ENCODE results near the gene RNH1.

RNH1 gene
- 116 reads per million, percentile 85 among the genes with 10 or more reads in this experiment for total RNA-seq

DNA sequence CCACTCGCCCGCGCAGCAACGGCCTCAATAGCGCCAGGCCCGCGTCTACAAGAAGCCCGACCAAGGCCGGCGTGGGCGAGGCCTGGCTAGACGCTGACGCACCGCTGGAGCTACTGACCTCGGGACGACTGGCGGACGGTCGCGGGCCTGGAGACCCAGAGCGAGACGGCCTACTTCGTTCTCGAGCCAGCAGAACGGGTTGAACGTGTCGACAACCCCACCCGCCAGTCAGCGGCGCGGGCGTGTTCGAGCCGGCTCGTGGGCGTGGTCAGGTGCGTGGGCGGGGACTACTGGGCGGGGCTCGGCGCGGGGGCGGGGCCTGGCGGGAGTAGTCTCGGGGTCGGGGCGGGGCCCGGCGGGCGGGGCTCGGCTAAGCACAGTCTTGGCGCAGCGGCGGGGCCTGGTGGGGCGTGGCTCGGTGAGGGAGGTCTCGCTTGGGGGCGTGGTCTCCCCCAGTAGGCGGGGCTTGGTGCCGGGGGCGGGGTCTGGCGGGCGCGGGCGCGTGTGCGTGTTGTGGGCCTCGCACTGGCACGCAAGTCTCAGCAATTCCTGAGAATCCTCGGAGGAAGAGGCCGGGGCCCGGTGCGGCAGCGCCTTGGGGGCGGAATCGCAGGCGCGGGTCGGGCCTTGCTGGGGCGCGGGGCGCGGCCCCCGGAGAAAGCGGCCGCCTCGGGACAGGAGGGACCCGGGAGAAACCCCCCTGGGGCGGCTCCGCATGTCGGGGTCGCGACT is at the start of gene RNH1:
RNH1 (minus strand) TSS at position 248 of the 732 bp plus-strand sequence. CDS start 5,080 bp downstream, outside the sequence.
- peak; percentile 99 for DNase-seq

- no peak for DNase-seq
Measured at GRCh38 chr11:555780-556661, 49.0 kb upstream of the RNH1 start.

DNA sequence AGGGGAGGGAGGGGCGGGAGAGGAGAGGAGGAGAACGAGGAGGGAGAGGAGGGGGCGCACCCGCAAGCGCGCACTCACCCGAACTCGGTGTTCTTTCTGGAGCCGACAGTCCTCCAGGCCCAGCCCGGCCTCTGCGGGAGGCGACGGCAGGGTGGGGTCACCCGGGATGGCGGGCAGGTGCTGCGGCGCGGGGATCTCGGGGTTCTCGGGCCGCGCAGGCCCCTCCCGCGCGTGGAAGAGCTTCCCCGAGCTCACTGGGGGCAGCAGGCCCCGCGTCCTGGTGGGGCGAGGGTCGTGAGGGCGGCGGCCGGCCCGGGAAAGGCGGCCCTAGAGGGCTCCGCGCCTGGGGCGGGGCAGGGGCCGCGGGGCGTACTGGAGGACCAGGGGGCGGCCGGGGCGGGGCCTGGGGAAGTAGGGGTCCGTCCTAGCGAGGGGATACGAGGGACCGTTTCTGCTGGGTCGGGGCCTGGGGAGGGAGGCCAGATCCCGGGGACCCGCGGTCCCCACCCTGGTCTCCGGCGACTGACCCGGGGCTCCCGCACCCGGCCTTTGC is 48.3 kb upstream of the RNH1 start:
- no peak for DNase-seq

DNA sequence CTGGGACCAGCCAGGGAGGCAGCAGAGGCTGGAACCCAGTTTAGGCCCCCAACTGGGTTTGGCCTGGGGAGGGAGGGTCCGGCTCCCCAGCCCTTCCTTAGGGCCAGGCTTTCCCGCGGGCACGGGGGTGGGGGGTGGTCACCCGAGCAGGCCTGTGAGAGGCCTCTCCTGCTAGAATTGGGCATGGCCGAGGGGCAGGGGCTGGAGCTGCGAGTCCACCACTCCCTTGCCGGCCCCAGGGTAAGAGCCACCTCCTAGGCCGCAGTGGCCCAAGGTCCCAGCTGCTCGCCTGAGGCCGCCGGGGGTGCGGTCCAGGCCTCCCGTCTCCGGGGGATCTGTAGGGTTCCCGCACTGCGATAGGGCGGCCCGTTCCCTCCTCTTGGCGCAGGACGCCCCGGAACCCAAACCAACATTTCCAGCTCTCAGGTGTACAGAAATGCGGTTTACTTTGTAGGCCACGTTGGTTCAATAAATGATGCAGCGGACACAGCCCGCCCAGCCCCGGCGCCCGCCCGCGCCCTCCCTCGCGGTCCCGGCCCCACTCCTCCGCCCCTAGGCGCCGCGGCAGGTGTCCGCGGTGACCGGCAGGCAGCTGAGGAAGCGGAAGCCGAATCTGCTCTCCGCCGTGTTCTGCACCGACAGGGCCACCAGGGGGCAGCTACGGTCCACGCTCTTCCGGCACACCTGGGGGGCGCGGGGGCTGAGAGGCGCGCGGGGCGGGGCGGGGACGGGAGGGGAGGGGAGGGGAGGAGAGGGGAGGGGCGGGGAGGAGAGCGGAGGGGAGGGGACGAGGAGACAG is 47.6 kb upstream of the RNH1 start:
- peak; percentile 76 for DNase-seq

- no peak for DNase-seq
Measured at GRCh38 chr11:553988-554340, 46.9 kb upstream of the RNH1 start.

- no peak for DNase-seq
Measured at GRCh38 chr11:553083-553987, 46.3 kb upstream of the RNH1 start.

- no peak for DNase-seq
Measured at GRCh38 chr11:551596-551995, 44.6 kb upstream of the RNH1 start.

DNA sequence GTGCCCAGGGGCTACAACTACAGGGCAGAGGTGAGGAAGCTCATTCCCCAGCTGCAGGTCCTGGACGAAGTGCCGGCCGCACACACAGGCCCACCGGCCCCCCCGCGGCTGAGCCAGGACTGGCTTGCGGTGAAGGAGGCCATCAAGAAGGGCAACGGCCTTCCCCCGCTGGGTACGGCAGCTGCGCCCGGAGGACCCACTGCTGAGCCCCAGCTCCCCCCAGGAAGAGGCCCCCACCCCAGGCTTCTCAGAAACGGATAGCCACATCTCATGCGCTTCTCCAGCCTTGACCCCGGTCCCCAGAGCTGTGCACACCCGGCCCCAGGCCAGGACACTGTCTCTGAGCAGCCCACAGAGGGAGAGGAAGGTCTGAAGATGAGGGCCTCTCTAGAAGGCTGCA is 44.1 kb upstream of the RNH1 start:
- DNase-seq: no peak

DNA sequence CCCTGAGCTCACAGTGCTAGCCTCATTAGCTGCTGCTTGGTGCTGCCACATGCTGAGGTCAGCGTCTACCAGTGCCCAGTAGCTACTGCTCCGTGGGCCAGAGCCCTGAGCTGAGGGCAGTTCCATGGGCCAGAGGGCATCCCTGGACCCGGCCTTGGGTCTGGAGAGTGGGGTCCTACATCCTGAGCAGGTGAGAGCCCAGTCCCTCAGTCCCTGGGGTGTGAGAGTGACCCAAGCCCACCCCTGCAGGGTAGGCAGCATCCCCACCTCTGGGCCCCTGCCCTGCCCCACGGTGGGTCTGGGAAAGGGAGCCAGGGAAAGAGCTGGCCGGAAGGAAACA is 43.7 kb upstream of the RNH1 start:
- no peak for DNase-seq

DNA sequence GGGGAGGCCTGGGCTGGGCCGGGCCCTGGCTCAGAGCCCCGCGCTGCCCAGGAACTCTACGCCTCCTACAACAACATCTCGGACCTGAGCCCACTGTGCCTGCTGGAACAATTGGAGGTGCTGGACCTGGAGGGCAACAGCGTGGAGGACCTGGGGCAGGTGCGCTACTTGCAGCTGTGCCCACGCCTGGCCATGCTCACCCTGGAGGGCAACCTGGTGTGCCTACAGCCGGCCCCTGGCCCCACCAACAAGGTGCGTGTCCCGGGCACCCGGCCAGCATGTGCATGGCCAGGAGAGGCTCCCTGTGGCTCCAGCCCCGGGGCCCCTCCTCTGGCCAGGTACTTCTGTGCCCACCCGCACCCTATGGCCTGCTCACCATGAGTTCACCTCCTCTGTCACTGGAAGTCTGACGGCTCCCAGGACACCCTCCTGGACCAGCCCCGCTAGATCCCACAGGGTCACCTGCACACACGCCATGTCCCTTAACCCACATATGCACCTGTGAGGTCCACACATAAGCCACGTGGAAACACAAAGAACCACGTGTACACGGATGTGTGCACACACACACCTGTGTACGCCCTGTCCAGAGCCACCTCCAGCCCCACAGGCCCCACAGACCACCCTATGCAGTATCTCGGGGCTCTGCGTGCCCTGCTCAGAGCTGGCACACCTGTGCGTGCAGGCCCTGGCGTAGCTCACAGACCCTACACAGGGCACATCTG is 43.1 kb upstream of the RNH1 start:
- no peak for DNase-seq

DNA sequence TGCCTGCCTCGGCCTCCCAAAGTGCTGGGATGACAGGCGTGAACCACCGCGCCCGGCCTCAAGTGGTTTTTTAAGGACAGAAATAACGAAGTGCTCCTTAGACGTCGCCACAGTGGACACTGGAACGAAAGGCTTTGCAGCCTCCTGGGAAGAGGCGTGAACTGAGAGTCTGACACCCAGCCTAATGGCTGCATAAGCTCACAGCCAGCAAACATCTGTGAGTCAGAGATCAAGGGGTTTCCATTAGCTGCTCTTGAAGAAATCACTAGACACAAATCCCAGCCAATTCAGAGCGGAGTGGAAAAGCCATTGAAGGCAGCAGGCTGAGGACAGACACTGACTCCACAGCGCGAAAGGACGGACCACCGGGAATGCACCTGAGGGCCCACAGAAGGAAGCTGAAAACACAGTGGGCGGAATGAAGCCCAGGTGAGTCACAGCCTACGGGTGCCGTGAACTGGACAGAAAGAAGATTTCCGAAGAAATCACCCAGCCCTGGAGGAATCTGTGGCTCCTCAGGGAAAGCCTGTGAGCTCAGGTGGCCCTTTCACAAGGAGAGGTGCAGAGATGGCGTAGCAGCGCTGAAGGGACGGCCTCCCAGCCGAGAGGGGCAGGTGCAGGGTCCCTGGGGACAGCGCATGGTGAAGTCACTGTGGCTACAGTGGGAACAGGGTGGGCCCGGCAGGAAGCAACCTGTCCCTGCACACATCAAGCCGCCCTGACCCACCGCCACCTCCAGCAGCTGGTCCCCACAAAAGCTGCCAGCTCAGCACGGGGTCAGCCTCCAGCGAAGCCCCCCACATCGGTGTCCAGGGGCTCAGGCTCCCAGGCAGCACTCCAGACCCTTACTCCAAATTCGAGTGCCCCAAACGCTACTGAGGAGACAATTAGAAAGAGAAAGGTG is 41.9 kb upstream of the RNH1 start:
- DNase-seq: no peak

- no peak for DNase-seq
Measured at GRCh38 chr11:545171-545570, 38.1 kb upstream of the RNH1 start.

DNA sequence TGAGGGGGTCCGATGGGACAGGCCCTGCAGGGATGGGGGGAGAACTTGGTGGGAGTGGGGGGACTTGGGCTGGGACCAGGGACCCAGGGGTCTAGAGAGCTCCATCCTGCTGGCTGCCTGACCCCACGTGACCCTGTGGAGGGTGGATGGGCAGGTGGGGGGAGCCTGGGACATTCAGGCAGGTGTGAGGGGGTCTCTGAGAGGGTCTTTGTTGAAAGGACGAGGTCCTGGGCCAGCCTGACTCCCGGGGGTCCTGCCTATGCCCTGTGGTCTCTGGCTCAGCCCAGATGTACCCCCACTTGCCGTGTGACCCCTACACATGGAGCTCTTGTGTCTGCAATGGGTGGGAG is 37.8 kb upstream of the RNH1 start:
- no peak for DNase-seq

DNA sequence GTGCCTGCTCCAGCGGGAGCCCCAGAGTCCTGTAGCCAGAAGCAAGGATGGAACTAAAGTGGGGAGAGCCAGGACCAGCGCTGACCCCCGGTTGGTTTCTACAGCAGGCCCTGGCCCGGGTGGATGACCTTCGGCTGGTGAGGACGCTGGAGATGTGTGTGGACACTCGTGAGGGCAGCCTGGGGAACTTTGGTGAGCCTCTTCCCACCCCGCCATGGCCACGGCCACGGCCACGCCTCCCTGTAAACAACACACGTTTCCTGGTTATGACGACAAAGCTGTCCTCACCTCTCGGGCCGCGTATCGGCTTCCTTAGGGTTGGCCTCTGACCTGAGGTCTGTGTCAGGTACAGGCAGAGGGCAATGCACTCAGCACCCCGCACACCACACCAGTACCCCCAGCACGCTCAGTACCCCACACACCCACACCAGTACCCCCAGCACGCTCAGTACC is 34.4 kb upstream of the RNH1 start:
- no peak for DNase-seq

DNA sequence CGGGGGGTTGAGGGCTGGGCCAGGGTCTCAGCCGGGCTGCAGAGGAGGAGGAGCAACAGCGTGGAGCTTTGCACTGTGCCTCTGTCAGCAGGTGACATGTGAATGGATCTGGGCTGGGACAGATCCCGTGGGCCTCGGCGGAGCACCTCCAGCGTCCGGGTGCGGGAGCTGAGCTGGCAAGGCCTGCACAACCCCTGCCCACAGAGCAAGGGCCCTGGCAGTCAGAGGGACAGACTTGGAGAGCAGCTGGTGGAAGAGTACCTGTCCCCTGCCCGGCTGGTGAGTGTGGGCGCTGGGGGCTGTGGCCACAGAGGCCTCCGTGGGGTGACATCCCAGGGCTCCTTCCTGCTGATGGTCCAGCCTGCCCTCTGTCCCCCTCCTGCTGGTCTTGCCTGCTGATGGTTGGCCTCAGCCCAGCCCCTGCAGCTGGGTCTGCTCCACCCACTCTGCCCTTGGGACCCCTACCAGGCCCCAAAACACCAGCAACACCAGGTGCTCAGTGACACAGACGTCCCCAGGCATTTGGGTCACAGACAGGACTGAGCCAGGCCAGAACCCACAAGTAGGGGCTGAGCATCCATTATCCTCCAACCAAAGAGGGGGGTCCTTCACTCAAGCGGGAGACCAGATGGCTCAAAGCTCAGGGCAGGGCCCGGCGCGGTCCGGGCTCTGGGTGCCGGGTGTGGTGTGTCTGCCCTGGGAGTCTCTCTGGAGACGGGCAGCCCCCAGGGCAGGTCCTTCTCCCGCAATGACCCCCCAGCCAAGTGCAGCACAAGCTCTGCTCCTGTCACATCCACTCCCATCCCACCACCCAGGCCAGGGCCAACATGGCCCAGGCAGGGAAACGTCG is 33.8 kb upstream of the RNH1 start:
- DNase-seq: no peak

DNA sequence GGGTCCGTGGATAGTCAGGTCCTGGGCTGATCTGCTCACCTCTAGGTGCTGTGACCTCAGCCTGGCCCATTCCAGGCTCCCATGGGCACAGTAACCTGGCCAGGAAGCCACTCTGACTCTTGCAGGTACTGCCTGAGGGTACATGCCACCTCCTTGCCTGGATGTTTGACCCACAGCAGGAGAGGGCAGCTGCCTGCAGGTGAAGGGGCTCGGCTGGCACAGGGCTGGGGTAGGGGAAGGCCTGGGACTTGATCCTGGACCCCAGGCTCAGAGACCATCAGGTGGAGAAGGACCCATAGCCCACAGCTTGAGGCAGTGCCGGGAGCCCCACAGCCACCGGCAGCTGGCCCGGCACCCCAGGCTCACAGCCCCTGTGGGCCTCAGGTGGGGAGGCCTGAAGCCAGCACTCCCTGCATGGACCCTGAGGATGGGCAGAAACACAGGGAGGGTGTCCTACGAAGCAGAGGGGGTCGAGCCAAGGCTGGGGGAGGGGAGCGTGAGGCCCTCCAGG is 33.0 kb upstream of the RNH1 start:
- DNase-seq: no peak

- DNase-seq: no peak
Measured at GRCh38 chr11:538431-539051, 31.5 kb upstream of the RNH1 start.

- DNase-seq: no peak
Measured at GRCh38 chr11:537622-538430, 30.8 kb upstream of the RNH1 start.

Data from effector CD4-positive, alpha-beta T cell (primary cell).